Stimulated activated CD4-positive, alpha-beta T cell treated with anti-CD3 and anti-CD28 coated beads, TNF-alpha, amount 100 ng/mL, for 48 hours (primary cell): ENCODE results near the gene GJC3.
A peak's percentile ranks its signal among the peaks of the same experiment; 100 is the strongest.
"Not testable (repeated sequence)": the region's sequence is repeated elsewhere in the genome, so short reads cannot be mapped to it uniquely, and the experiment has no call there.

ENCODE experiments used
- DNase-seq, 3 donors: peaks; one replicate each; pipeline ENCODE4 v3.0.0-alpha.2; 2020; ENCODE audit warnings: low read depth in 3 of 3

Gene GJC3

GRCh38 chr7:99929730-99930053, 272 bp upstream of the GJC3 start:
- no peak for DNase-seq

GRCh38 chr7:99928188-99928587, 1.2 kb downstream of the GJC3 start:
- DNase-seq, result no peak

- DNase-seq, result no peak
Measured at GRCh38 chr7:99927536-99927935, 1.9 kb downstream of the GJC3 start.

- no peak for DNase-seq
Measured at GRCh38 chr7:99926321-99926720, 3.1 kb downstream of the GJC3 start.

GRCh38 chr7:99923200-99923599, 6.2 kb downstream of the GJC3 start:
- DNase-seq, result no peak

GRCh38 chr7:99920149-99920548, 9.3 kb downstream of the GJC3 start:
- no peak for DNase-seq

DNA sequence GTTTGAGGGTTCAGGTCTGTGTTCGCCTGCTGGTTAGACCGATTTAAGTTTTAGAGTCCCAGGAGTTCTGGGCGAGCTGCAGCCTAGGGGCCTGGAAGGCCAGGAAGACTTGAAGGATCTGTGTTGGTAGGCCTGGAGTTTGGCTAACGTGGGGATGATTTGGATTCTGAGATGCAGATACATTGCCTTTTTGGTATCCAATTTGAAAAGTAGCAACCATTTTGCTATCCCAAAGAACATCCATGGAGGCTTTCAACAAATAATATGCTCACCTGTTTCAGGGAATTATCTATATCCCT, 9.7 kb downstream of the GJC3 start:
- no peak for DNase-seq

DNA sequence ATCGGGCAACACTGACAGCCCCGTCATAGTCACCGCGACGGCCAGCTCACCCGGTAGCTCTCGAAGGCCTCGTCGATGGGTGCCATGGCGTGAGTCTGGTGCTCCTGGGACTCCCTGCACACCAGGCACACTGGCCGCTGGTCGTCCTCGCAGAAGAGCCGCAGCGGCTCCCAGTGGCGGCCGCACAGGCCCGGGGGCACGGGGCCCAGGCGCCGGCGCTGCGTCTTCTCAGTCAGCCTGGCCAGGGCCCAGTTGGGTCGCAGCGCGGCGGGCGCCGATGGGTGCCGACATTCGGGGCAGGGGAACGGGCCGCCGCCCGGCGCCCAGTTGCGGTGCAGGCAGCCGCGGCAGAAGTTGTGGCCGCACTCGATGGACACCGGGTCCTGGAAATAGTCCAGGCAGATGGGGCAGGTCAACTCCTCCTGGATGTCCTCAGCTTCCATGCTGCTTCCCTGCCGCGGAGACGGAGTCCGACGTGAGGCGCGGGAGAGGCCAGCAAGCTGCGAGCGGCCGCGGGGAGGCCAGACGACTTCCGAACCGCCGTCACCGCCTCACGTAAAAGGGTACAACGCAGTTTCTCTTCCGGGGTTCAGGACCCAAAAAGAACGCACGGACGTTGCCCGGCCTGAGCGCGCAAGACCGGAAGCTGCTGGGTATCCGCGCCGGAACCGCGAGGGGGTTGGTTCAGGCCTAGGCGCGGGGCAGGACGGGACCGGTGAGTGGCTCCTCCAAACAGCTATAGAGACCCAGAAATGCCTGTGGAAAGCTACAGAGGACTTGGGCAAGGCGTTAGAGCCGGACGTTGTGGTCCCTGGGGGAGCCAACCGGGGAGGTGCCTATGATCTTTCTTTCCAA, 10.2 kb downstream of the GJC3 start, which contains the start of gene TRIM4:
Gene TRIM4 (minus strand): TSS at position 572 of the 855 bp plus-strand sequence. CDS start 129 bp downstream, at position 443.
- DNase-seq, result peak; percentile 82 to 90 (median 85)

DNA sequence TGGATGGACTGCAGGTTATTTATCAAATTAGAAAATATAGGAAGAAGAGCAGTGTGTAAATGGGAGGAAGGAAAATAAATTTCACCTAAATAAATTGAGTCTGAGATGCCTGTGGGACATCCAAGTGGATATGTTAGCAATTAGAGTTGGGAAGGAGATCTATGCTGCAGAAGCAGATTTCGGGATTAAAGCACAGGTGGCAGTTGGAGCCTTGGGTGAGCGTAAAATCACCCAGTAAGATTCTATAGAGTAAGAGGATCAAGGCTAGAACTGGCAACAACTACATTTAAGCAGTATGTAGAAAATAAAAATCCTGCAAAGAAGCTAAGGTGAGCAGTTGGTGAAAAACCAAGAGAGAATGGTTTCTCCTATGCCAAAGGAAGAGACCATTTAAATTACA, 18.4 kb downstream of the GJC3 start:
- no peak for DNase-seq

DNA sequence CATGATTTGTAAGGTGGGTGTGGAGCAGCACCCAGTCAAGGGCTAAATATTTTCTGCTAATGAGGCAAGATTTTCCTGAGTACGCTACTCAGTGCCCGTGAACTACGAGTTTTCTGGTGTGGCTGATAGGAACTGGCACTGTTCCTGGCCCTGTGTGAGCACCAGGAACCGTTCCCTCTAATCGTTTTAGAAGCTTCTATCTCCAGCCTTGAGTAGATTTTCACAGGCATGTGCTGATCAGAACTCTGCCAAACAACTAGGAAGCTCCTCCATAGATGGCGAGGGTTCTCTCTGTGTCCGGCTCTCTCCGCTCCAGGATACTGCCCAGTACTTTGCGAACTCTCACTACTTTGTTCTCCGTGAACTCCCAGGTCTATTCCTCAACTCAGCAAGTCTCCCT, 27.8 kb downstream of the GJC3 start:
- DNase-seq, result no peak

DNA sequence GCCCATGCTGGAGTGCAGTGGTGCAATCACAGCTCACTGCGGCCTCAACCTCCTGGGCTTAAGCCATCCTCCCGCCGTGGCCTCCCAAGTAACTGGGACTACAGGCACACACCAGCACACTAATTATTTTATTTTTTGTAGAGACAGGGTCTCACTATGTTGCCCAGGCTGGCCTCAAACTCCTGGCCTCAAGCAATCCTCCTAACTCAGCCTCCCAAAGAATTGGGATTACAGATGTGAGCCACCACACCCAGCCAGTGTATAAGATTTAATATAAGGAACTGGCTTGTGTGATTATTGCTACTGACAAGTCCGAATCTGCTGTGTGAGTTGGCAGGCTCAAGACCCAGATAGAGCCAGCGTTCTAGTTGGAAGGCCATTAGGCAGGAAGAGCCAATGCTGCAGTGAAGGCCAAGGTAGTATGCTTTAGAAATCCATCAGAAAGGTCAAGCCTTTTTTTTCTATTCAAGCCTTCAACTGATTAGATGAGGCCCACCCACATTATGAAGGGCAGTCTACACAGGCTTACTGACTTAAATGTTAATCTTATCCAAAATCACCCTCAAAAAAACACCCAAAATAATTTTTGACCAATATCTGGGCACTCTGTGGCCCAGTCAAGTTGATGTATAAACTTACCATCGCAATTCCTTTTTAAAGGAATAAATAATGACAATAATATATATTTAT, 29.4 kb downstream of the GJC3 start:
- no peak for DNase-seq

- no peak for DNase-seq
Measured at GRCh38 chr7:99898836-99899235, 30.6 kb downstream of the GJC3 start.

DNA sequence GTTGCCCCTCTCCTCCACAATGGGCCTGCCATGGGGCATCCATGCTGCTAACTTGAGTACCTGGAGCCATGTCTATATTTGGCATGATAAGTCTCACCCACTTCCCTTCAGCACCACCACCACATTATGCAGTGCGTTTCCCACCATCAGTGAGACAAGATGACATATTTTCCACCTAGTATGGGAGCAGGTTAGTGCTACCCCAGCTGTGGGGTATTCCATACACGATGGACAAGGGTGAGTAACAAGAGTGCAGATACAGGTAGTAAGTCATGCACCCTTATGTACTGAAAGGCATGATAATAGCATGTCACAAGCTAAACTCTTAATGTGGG, 31.4 kb downstream of the GJC3 start:
- DNase-seq, result no peak

- no peak for DNase-seq
Measured at GRCh38 chr7:99897322-99898022, 31.9 kb downstream of the GJC3 start.

DNA sequence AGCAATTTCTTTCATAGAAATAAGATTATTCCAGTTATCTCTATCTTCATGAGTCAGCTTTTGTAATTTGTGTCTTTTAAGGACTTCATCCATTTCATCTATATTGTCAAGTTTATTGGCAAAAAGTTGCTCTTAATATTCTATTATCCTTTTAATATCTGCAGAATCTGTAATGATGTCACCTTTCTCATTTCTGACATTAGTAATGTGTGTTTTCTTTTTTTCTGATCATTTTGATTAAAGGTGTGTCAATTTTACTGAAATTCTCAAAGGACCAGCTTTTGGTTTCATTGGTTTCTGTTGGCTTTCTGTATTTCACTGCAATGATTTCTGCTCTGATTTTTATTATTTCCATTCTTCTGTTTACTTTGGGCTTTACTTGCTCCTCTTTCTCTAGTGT, 34.7 kb downstream of the GJC3 start:
- DNase-seq, result no peak

GRCh38 chr7:99893280-99893679, 36.1 kb downstream of the GJC3 start:
- DNase-seq, result no peak

- DNase-seq, result not testable (repeated sequence)
Measured at GRCh38 chr7:99890348-99890747, 39.1 kb downstream of the GJC3 start.

GRCh38 chr7:99888366-99888765, 41.1 kb downstream of the GJC3 start:
- not testable (repeated sequence) for DNase-seq

DNA sequence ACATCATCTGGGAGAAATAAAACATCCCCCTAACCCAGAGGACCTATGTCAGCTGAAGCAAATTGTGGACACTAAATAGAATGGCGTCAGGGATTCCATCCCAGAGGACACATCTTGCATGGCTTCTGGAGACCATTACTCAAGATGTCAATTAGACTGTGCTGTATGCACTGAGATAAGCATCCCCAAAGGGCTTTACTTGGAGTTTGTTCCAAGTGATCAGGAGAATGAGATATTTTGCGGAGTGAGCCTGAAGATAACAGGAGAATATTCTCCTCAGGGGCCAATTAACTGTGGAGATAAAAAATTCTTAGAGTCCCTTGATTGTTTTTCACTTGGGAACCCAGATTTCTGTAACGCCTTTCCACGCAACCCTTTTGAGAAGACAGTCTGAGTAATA, 48.0 kb downstream of the GJC3 start:
- DNase-seq, result no peak

DNA sequence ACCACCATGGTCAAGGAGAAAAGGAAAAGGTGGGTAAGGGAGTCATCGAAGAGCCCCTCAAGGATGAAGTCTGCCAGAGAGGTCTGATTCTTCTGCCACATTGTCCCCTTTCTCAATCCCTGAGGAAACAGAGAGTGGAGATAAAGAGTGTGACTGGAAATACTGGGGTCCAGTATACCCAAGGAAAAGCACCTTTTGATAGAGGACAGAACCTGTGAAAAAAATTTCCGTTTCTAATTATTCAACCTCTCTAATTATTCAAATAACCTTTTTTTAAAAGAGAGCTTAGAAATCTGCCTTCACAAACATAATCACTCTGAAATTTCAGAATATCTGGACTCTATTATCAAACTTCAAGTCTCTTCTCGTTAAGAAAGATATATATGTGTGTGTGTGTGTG, 52.5 kb downstream of the GJC3 start, which contains the start of gene OR2AE1:
Gene OR2AE1 (minus strand): TSS at position 101 of the 400 bp plus-strand sequence. CDS start 0 bp downstream, at position 101.
- DNase-seq, result no peak

DNA sequence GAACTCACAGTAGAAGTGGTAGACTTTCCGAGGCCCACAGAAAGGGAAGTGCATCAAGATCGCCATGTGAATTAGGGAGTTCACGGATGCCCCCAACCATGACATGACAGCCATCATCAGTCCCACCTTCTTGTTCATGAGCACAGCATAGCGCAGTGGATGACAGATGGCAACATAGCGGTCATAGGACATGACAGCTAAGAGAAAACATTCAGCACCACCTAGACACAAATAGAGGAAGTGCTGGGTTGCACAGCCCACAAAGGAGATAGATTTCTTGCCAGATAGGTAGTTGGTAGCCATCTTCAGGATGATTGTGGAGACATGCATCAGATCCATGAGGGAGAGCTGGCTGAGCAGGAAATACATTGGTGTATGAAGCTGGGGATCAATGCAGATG, 52.9 kb downstream of the GJC3 start:
- no peak for DNase-seq
